ENCODE data around the gene MGP. TPM values are rescaled to one million over a fixed set of nuclear protein-coding genes. Genes with fewer than 3 reads are reported as not detected.
A peak's percentile ranks its signal among the peaks of the same experiment; 100 is the strongest.

The MGP gene
- total and polyA plus RNA-seq, 2 of the 13 experiments (the other 11 are each of a cell fraction or from before 2014, with no cell fraction given) = not detected

- ATAC-seq (peak; percentile 80), DNase-seq (ENCODE audit: low spot score) (peak; percentile 68), FAIRE-seq (no peak)
- ChIA-PET CTCF (ENCODE audit: low intra/inter-chr PET ratio, low total read pairs) (no interaction called here), POLR2A (interaction anchor here (1.3 to 2.2 kb wide), 4 partner anchors 9 to 66 kb away, joined by 3 to 8 read pairs (median 5); partner anchors contain the start of genes C12orf60 and WBP11)
- Histone ChIP-seq H3K36me3 (replicated peaks in 1 of 2; ENCODE audit: control insufficient read depth in 1 of 2, insufficient read depth in 2 of 2, low read length in 2 of 2) (peaks cover 2 to 16% of the 10 kb centered on the region in 2 experiments; a peak in 3 of 5 replicates), H3K27me3 (ENCODE audit: control insufficient read depth in 1 of 2, insufficient read depth in 2 of 2, low read length in 2 of 2) (no peaks in the 10 kb centered on the region), H2AFZ (ENCODE audit: low read length) (no peak overlapping the region), H3K27ac (ENCODE audit: extremely low read length, insufficient read depth, low read length) (peak overlapping the region; percentile 39), H3K4me2 (ENCODE audit: low read depth, low read length) (peak overlapping the region; percentile 46), H3K4me3 (replicated peaks in 1 of 3; ENCODE audit: insufficient read depth in 1 of 3, low read depth in 2 of 3, low read length in 3 of 3) (no peak overlapping the region), H4K20me1 (ENCODE audit: insufficient read depth, low read length) (no peaks in the 10 kb centered on the region), H3K4me1 (ENCODE audit: insufficient read depth, low read length) (peaks cover 76% of the 10 kb centered on the region), H3K79me2 (ENCODE audit: insufficient read depth, low read length) (peaks cover 36% of the 10 kb centered on the region), H3K9me3 (ENCODE audit: low read length) (no peaks in the 10 kb centered on the region), H3K9ac (ENCODE audit: insufficient read depth, low read depth, low read length) (no peak overlapping the region)
- in situ Hi-C loops (cut with HindIII; ENCODE audit: extremely low pct_ligation_motif_present, low pct_unique_long_range_greater_than_20kb) = no loop called here
- intact Hi-C loops (cut with micrococcal nuclease; ENCODE audit: unreplicated experiment) = no loop called here
- no TSS peak for BruUV-seq (replicated peaks)
- WGBS (ENCODE audit: low lambda C conversion rate) = 29% methylated on average over 7 of the region's 7 CpGs
- no peak for TF ChIP-seq ZNF251 (CRISPR knock-in tag; IDR thresholded peaks at IDR 0.05)
- no peak for TF ChIP-seq EEA1 (CRISPR knock-in tag; IDR thresholded peaks at IDR 0.05; ENCODE audit: borderline replicate concordance)
- TF ChIP-seq DRAP1 (CRISPR knock-in tag; IDR thresholded peaks at IDR 0.05) = no peak
- TF ChIP-seq FOSL1 (CRISPR knock-in tag; IDR thresholded peaks at IDR 0.05; ENCODE audit: borderline replicate concordance) = peak; percentile 60; the same call in 1 of the 2 replicates
- TF ChIP-seq NFKB2 (CRISPR knock-in tag; IDR thresholded peaks at IDR 0.05; ENCODE audit: borderline replicate concordance) = no peak
- peak; percentile 48; the same call in 1 of the 2 replicates for TF ChIP-seq CEBPG (CRISPR knock-in tag; IDR thresholded peaks at IDR 0.05)
- TF ChIP-seq FOXC1 (CRISPR knock-in tag; IDR thresholded peaks at IDR 0.05; ENCODE audit: borderline replicate concordance) = no peak
- TF ChIP-seq, protein P1, sequence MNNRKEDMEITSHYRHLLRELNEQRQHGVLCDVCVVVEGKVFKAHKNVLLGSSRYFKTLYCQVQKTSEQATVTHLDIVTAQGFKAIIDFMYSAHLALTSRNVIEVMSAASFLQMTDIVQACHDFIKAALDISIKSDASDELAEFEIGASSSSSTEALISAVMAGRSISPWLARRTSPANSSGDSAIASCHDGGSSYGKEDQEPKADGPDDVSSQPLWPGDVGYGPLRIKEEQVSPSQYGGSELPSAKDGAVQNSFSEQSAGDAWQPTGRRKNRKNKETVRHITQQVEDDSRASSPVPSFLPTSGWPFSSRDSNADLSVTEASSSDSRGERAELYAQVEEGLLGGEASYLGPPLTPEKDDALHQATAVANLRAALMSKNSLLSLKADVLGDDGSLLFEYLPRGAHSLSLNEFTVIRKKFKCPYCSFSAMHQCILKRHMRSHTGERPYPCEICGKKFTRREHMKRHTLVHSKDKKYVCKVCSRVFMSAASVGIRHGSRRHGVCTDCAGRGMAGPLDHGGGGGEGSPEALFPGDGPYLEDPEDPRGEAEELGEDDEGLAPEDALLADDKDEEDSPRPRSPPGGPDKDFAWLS (CRISPR knock-in tag; IDR thresholded peaks at IDR 0.05; ENCODE audit: borderline replicate concordance) = no peak
- peak; percentile 65; the same call in 1 of the 2 replicates for TF ChIP-seq ATF3 (CRISPR knock-in tag; IDR thresholded peaks at IDR 0.05)
- peak; percentile 95 for TF ChIP-seq FOSL2 (CRISPR knock-in tag; IDR thresholded peaks at IDR 0.05)
- TF ChIP-seq ZMYM4 (CRISPR knock-in tag; IDR thresholded peaks at IDR 0.05) = no peak
- peak; percentile 66 for TF ChIP-seq CEBPB (IDR thresholded peaks at IDR 0.05; ENCODE audit: borderline replicate concordance, low read depth, low read length)
- TF ChIP-seq ZNF510 (CRISPR knock-in tag; IDR thresholded peaks at IDR 0.05; ENCODE audit: low read depth) = no peak
- TF ChIP-seq, protein P2, sequence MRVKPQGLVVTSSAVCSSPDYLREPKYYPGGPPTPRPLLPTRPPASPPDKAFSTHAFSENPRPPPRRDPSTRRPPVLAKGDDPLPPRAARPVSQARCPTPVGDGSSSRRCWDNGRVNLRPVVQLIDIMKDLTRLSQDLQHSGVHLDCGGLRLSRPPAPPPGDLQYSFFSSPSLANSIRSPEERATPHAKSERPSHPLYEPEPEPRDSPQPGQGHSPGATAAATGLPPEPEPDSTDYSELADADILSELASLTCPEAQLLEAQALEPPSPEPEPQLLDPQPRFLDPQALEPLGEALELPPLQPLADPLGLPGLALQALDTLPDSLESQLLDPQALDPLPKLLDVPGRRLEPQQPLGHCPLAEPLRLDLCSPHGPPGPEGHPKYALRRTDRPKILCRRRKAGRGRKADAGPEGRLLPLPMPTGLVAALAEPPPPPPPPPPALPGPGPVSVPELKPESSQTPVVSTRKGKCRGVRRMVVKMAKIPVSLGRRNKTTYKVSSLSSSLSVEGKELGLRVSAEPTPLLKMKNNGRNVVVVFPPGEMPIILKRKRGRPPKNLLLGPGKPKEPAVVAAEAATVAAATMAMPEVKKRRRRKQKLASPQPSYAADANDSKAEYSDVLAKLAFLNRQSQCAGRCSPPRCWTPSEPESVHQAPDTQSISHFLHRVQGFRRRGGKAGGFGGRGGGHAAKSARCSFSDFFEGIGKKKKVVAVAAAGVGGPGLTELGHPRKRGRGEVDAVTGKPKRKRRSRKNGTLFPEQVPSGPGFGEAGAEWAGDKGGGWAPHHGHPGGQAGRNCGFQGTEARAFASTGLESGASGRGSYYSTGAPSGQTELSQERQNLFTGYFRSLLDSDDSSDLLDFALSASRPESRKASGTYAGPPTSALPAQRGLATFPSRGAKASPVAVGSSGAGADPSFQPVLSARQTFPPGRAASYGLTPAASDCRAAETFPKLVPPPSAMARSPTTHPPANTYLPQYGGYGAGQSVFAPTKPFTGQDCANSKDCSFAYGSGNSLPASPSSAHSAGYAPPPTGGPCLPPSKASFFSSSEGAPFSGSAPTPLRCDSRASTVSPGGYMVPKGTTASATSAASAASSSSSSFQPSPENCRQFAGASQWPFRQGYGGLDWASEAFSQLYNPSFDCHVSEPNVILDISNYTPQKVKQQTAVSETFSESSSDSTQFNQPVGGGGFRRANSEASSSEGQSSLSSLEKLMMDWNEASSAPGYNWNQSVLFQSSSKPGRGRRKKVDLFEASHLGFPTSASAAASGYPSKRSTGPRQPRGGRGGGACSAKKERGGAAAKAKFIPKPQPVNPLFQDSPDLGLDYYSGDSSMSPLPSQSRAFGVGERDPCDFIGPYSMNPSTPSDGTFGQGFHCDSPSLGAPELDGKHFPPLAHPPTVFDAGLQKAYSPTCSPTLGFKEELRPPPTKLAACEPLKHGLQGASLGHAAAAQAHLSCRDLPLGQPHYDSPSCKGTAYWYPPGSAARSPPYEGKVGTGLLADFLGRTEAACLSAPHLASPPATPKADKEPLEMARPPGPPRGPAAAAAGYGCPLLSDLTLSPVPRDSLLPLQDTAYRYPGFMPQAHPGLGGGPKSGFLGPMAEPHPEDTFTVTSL (CRISPR knock-in tag; IDR thresholded peaks at IDR 0.05; ENCODE audit: borderline replicate concordance) = 0 out of 2 replicates have a peak, but pooled peaks have one; percentile 17
- 0 out of 2 replicates have a peak, but pooled peaks have one; percentile 26 for TF ChIP-seq GATAD2A (CRISPR knock-in tag; IDR thresholded peaks at IDR 0.05)
These were observed 49.1 kb downstream of the MGP start for GRCh38 chr12:14836336-14837210.
